Fibroblast of mammary gland (primary cell): ENCODE data around the gene ILRUN.
"Not testable (repeated sequence)": the region's sequence is repeated elsewhere in the genome, so short reads cannot be mapped to it uniquely, and the experiment has no call there.

Experiments
- DNase-seq: peaks from one replicate; pipeline ENCODE4 v3.0.0-alpha.2; 2010; ENCODE audit warnings: low read depth
- H3K4me3 ChIP-seq: 2 replicates; pipeline ENCODE4 v1.5.1; 2011; ENCODE audit warnings: low read depth, mild to moderate bottlenecking, low read length, moderate library complexity; ENCODE audit not compliant: control insufficient read depth
- TF ChIP-seq, protein P1 (sequence below): conservative IDR thresholded peaks from 2 replicates; pipeline ENCODE4 v1.5.1; 2011; ENCODE audit warnings: low read depth, low read length, inconsistent platforms; ENCODE audit not compliant: control insufficient read depth, insufficient read depth

ILRUN gene

DNA sequence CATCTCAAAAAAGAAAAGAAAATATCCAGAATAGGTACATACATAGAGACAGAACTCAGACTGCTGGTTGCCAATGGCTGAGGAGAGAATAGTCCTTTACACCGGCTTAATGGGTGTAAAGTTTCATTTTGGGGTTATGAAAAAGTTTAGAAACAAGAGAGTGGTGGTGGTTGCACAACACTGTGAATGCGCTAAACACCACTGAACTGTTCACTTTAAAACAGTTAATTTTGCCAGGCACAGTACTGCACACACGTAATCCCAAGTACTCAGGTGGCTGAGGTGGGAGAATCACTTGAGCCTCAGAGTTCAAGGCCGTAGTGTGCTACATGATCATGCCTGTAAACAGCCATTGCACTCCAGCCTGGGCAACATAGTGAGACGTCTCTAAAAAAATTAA lies 7.6 kb downstream of the ILRUN start:
- TF ChIP-seq, protein P1, sequence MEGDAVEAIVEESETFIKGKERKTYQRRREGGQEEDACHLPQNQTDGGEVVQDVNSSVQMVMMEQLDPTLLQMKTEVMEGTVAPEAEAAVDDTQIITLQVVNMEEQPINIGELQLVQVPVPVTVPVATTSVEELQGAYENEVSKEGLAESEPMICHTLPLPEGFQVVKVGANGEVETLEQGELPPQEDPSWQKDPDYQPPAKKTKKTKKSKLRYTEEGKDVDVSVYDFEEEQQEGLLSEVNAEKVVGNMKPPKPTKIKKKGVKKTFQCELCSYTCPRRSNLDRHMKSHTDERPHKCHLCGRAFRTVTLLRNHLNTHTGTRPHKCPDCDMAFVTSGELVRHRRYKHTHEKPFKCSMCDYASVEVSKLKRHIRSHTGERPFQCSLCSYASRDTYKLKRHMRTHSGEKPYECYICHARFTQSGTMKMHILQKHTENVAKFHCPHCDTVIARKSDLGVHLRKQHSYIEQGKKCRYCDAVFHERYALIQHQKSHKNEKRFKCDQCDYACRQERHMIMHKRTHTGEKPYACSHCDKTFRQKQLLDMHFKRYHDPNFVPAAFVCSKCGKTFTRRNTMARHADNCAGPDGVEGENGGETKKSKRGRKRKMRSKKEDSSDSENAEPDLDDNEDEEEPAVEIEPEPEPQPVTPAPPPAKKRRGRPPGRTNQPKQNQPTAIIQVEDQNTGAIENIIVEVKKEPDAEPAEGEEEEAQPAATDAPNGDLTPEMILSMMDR, result no peak
- DNase-seq, result no peak
- H3K4me3 ChIP-seq, result no peak overlapping the region

DNA sequence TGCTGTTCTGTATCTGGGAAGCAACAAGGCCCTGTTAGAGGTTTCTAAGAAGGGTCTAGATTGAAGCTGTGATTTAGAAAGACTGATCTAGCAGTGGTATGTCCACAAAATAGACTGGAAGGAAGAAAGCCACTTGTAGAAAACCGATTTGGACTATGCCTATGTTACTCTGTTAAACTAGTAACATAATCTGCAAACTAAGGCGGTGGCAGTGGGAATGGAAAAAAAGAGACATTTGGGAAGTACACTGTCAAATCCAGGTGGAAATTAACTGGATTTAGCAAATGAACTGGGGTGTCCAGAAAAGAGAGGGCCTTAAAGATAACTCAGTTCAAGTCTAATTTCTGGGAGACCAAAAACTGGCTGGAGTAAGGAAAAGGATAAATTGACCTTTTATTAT lies 11.6 kb downstream of the ILRUN start:
- H3K4me3 ChIP-seq, result no peak overlapping the region
- no peak for DNase-seq
- TF ChIP-seq, protein P1, result no peak

DNA sequence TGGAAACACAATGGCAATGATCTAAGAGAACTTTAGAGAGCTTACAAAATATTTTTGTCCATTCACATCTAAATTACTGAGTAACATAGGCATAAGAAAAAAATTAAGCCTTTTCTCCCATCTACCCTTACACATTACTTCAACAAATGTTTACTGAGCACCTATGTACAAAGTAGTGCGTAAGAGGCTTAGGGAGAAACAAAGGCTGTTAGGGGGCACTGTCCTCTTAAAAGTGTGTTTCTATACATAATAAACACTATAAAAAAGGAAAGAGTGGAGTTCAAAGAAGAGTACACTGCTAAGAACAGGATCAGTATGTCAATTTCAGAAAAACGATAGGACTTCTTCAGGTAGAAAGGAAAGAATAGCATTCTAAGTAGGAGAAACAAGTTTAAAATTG lies 12.2 kb downstream of the ILRUN start:
- DNase-seq, result no peak
- TF ChIP-seq, protein P1, result no peak
- no peak overlapping the region for H3K4me3 ChIP-seq

- H3K4me3 ChIP-seq, result no peak overlapping the region
- DNase-seq, result peak; percentile 76
- TF ChIP-seq, protein P1, result no peak
Measured at GRCh38 chr6:34680802-34681515, 15.6 kb downstream of the ILRUN start.

DNA sequence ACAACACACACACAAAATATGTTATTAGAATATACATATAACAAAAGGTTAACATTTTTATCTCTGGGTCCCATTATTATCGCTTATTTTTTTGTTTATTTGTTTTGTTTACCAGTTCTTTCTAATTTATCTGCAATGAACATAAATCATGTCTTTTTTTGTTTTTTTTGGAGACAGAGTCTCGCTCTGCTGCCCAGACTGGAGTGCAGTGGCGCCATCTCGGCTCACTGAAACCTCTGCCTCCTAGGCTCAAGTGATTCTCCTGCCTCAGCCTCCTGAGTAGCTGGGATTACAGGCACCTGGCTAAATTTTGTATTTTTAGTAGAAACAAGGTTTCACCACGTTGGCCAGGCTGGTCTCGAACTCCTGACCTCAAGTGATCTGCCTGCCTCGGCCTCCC lies 16.3 kb downstream of the ILRUN start:
- not testable (repeated sequence) for DNase-seq, H3K4me3 ChIP-seq

DNA sequence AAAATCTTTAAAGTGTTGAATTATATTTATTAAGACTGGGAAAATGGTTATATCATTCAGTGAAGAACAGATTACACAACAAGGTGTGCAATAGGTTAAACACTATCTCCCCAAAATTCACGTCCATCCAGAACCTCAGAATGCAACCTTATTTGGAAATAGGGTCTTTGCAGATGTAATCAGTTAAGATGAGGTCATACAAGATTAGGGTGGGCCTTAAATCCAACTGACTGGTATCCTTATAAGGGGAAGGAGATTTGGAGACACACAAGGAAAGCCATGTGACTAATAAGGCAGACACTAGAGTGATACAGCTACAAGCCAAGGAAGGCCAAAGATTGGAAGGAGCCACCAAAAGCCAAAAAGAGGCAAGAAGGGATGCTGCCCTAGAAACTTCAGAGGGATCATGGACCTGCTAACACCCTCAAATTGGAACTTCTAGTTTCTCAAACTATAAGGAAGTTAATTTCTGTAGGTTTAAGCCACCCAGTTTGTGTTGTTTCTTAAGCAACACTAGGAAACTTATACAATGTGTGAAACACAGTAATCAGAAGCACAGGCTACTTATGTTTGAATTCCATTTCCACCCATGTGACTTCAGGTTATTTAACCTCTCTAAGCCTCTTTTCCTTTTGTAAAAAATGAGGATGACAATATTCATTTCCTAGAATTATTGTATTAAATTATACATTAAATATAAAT lies 16.9 kb downstream of the ILRUN start:
- TF ChIP-seq, protein P1, result no peak
- DNase-seq, result peak; percentile 33
- no peak overlapping the region for H3K4me3 ChIP-seq

- DNase-seq, result no peak
Measured at GRCh38 chr6:34676140-34676539, 20.4 kb downstream of the ILRUN start.

DNA sequence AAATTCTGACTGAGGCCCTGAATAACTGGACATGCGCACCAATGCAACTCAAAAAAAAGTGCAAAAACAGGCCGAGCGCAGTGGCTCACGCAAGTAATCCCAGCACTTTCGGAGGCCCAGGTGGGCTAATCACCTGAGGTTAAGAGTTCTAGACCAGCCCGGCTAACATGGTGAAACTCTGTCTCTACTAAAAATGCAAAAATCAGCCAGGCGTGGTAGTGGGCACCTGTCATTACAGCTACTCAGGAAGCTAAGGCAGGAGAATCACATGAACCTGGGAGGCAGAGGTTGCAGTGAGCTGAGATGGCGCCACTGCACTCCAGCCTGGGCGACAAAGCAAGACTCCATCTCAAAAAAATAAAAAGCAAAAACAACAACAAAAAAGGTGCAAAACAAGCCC lies 21.6 kb downstream of the ILRUN start:
- DNase-seq, H3K4me3 ChIP-seq: not testable (repeated sequence)

More at GRCh38 chr6:34676140-34676539, 20.4 kb downstream of the ILRUN start:
- H3K4me3 ChIP-seq, result no peak overlapping the region
- TF ChIP-seq, protein P1, result no peak
